GM12878 (cell line): ENCODE results near the gene FBXO3.

ENCODE experiments used
- CTCF ChIP-seq, 3 experiments: IDR thresholded peaks in 2 of 3; conservative IDR thresholded peaks in 1 of 3; 2 replicates each; pipeline ENCODE4 v1.5.1; 2011; ENCODE audit warnings: low read depth in 3 of 3, low read length in 3 of 3, mild to moderate bottlenecking in 3 of 3, control low read depth in 2 of 3, moderate library complexity in 2 of 3, inconsistent platforms in 1 of 3, mixed read lengths in 1 of 3; ENCODE audit not compliant: control insufficient read depth in 2 of 3, insufficient read depth in 1 of 3; ENCODE audit errors: extremely low read depth in 1 of 3
- EZH2 ChIP-seq: IDR thresholded peaks from 2 replicates; pipeline ENCODE4 v1.6.1; 2012; ENCODE audit warnings: low read depth, mild to moderate bottlenecking, control low read depth, inconsistent platforms, low read length, borderline replicate concordance; ENCODE audit not compliant: control insufficient read depth
- POLR2A ChIP-seq: IDR thresholded peaks from 2 replicates; pipeline ENCODE4 v1.6.1; 2011; ENCODE audit warnings: low read depth, mild to moderate bottlenecking, low read length
- YBX1 ChIP-seq: fragments of 450-650 bp; IDR thresholded peaks from 2 replicates; pipeline ENCODE4 v1.6.1; 2016; ENCODE audit warnings: antibody characterized with exemption
- ZBTB40 ChIP-seq: fragments of 450-650 bp; IDR thresholded peaks from 2 replicates; pipeline ENCODE4 v1.6.1; 2016; ENCODE audit warnings: mild to moderate bottlenecking, moderate library complexity, borderline replicate concordance

- TF ChIP-seq ZBTB40 (no peak), CTCF (IDR thresholded peaks at IDR 0.05 in 2 of 3, conservative IDR thresholded peaks at IDR 0.05 in 1 of 3; ENCODE audit: control insufficient read depth in 2 of 3, extremely low read depth in 1 of 3, insufficient read depth in 1 of 3, low read depth in 3 of 3, low read length in 3 of 3) (no peak), POLR2A (no peak), EZH2 (no peak), YBX1 (no peak)
Measured at GRCh38 chr11:33770236-33770635, 4.1 kb downstream of the FBXO3 start.
